Measurements from ENCODE around the gene TF.

The TF gene

GRCh38 chr3:133837487-133838295 lies 91.5 kb downstream of the TF start:
- Histone ChIP-seq H3K9ac (ENCODE audit: low read length in 2 of 2) (no peak overlapping the region), H3K36me3 (ENCODE audit: control insufficient read depth in 2 of 2, insufficient read depth in 2 of 2, low read length in 2 of 2) (peaks cover 13 to 33% of the 10 kb centered on the region in 2 donors), H3K4me1 (ENCODE audit: control insufficient read depth, insufficient read depth, low read length) (no peaks in the 10 kb centered on the region), H3K27ac (ENCODE audit: low read length) (no peak overlapping the region), H3K27me3 (ENCODE audit: control insufficient read depth in 1 of 2, insufficient read depth in 2 of 2, low read length in 2 of 2) (no peaks in the 10 kb centered on the region), H3K9me3 (ENCODE audit: control insufficient read depth in 2 of 2, low read length in 2 of 2) (no peaks in the 10 kb centered on the region), H3K4me3 (ENCODE audit: low read length in 2 of 2) (no peak overlapping the region)

- Histone ChIP-seq H3K27ac (ENCODE audit: low read length) (no peak overlapping the region), H3K9ac (ENCODE audit: low read length in 2 of 2) (no peak overlapping the region), H3K9me3 (ENCODE audit: control insufficient read depth in 2 of 2, low read length in 2 of 2) (no peaks in the 10 kb centered on the region), H3K36me3 (ENCODE audit: control insufficient read depth in 2 of 2, insufficient read depth in 2 of 2, low read length in 2 of 2) (peaks cover 13 to 33% of the 10 kb centered on the region in 2 donors), H3K4me3 (ENCODE audit: low read length in 2 of 2) (no peak overlapping the region), H3K27me3 (ENCODE audit: control insufficient read depth in 1 of 2, insufficient read depth in 2 of 2, low read length in 2 of 2) (no peaks in the 10 kb centered on the region), H3K4me1 (ENCODE audit: control insufficient read depth, insufficient read depth, low read length) (no peaks in the 10 kb centered on the region)
These were observed 92.2 kb downstream of the TF start for GRCh38 chr3:133838296-133838789.

- H3K9me3 ChIP-seq (ENCODE audit: control insufficient read depth in 2 of 2, low read length in 2 of 2): no peaks in the 10 kb centered on the region
- no peaks in the 10 kb centered on the region for H3K27me3 ChIP-seq (ENCODE audit: control insufficient read depth in 1 of 2, insufficient read depth in 2 of 2, low read length in 2 of 2)
- H3K4me1 ChIP-seq (ENCODE audit: control insufficient read depth, insufficient read depth, low read length): no peaks in the 10 kb centered on the region
- H3K9ac ChIP-seq (ENCODE audit: low read length in 2 of 2): no peak overlapping the region
- no peak overlapping the region for H3K4me3 ChIP-seq (ENCODE audit: low read length in 2 of 2)
- no peak overlapping the region for H3K27ac ChIP-seq (ENCODE audit: low read length)
- H3K36me3 ChIP-seq (ENCODE audit: control insufficient read depth in 2 of 2, insufficient read depth in 2 of 2, low read length in 2 of 2): peaks cover 13 to 33% of the 10 kb centered on the region in 2 donors
These were observed 93.0 kb downstream of the TF start for GRCh38 chr3:133838916-133839800.

GRCh38 chr3:133840055-133840737 lies 94.0 kb downstream of the TF start:
- Histone ChIP-seq H3K27ac (ENCODE audit: low read length) (no peak overlapping the region), H3K27me3 (ENCODE audit: control insufficient read depth in 1 of 2, insufficient read depth in 2 of 2, low read length in 2 of 2) (no peaks in the 10 kb centered on the region), H3K9ac (ENCODE audit: low read length in 2 of 2) (no peak overlapping the region), H3K36me3 (ENCODE audit: control insufficient read depth in 2 of 2, insufficient read depth in 2 of 2, low read length in 2 of 2) (peaks cover 13 to 27% of the 10 kb centered on the region in 2 donors), H3K4me1 (ENCODE audit: control insufficient read depth, insufficient read depth, low read length) (no peaks in the 10 kb centered on the region), H3K9me3 (ENCODE audit: control insufficient read depth in 2 of 2, low read length in 2 of 2) (no peaks in the 10 kb centered on the region), H3K4me3 (ENCODE audit: low read length in 2 of 2) (no peak overlapping the region)

- no peaks in the 10 kb centered on the region for H3K27me3 ChIP-seq (ENCODE audit: control insufficient read depth in 1 of 2, insufficient read depth in 2 of 2, low read length in 2 of 2)
- no peaks in the 10 kb centered on the region for H3K9me3 ChIP-seq (ENCODE audit: control insufficient read depth in 2 of 2, low read length in 2 of 2)
- H3K4me3 ChIP-seq (ENCODE audit: low read length in 2 of 2): no peak overlapping the region
- H3K36me3 ChIP-seq (ENCODE audit: control insufficient read depth in 2 of 2, insufficient read depth in 2 of 2, low read length in 2 of 2): peaks cover 13 to 26% of the 10 kb centered on the region in 2 donors
- no peak overlapping the region for H3K27ac ChIP-seq (ENCODE audit: low read length)
- no peaks in the 10 kb centered on the region for H3K4me1 ChIP-seq (ENCODE audit: control insufficient read depth, insufficient read depth, low read length)
- no peak overlapping the region for H3K9ac ChIP-seq (ENCODE audit: low read length in 2 of 2)
These were observed 94.6 kb downstream of the TF start for GRCh38 chr3:133840767-133841166.

GRCh38 chr3:133841196-133841595 lies 95.0 kb downstream of the TF start:
- Histone ChIP-seq H3K4me1 (ENCODE audit: control insufficient read depth, insufficient read depth, low read length) (no peaks in the 10 kb centered on the region), H3K36me3 (ENCODE audit: control insufficient read depth in 2 of 2, insufficient read depth in 2 of 2, low read length in 2 of 2) (peaks cover 13 to 26% of the 10 kb centered on the region in 2 donors), H3K4me3 (ENCODE audit: low read length in 2 of 2) (no peak overlapping the region), H3K9ac (ENCODE audit: low read length in 2 of 2) (no peak overlapping the region), H3K27me3 (ENCODE audit: control insufficient read depth in 1 of 2, insufficient read depth in 2 of 2, low read length in 2 of 2) (no peaks in the 10 kb centered on the region), H3K27ac (ENCODE audit: low read length) (no peak overlapping the region), H3K9me3 (ENCODE audit: control insufficient read depth in 2 of 2, low read length in 2 of 2) (no peaks in the 10 kb centered on the region)

GRCh38 chr3:133842158-133842557 lies 96.0 kb downstream of the TF start:
- H3K9ac ChIP-seq (ENCODE audit: low read length in 2 of 2): no peak overlapping the region

GRCh38 chr3:133843634-133844033 lies 97.4 kb downstream of the TF start:
- Histone ChIP-seq H3K36me3 (ENCODE audit: control insufficient read depth in 2 of 2, insufficient read depth in 2 of 2, low read length in 2 of 2) (peaks cover 8 to 14% of the 10 kb centered on the region in 2 donors), H3K27ac (ENCODE audit: low read length) (no peak overlapping the region), H3K27me3 (ENCODE audit: control insufficient read depth in 1 of 2, insufficient read depth in 2 of 2, low read length in 2 of 2) (no peaks in the 10 kb centered on the region), H3K9me3 (ENCODE audit: control insufficient read depth in 2 of 2, low read length in 2 of 2) (no peaks in the 10 kb centered on the region), H3K4me1 (ENCODE audit: control insufficient read depth, insufficient read depth, low read length) (no peaks in the 10 kb centered on the region), H3K9ac (ENCODE audit: low read length in 2 of 2) (no peak overlapping the region), H3K4me3 (ENCODE audit: low read length in 2 of 2) (no peak overlapping the region)

More at GRCh38 chr3:133842158-133842557, 96.0 kb downstream of the TF start:
- no peaks in the 10 kb centered on the region for H3K27me3 ChIP-seq (ENCODE audit: control insufficient read depth in 1 of 2, insufficient read depth in 2 of 2, low read length in 2 of 2)
- H3K27ac ChIP-seq (ENCODE audit: low read length): no peak overlapping the region
- no peaks in the 10 kb centered on the region for H3K4me1 ChIP-seq (ENCODE audit: control insufficient read depth, insufficient read depth, low read length)
- no peaks in the 10 kb centered on the region for H3K9me3 ChIP-seq (ENCODE audit: control insufficient read depth in 2 of 2, low read length in 2 of 2)
- H3K4me3 ChIP-seq (ENCODE audit: low read length in 2 of 2): no peak overlapping the region
- H3K36me3 ChIP-seq (ENCODE audit: control insufficient read depth in 2 of 2, insufficient read depth in 2 of 2, low read length in 2 of 2): peaks cover 8 to 22% of the 10 kb centered on the region in 2 donors

GRCh38 chr3:133845127-133845526 lies 98.9 kb downstream of the TF start:
- Histone ChIP-seq H3K9ac (ENCODE audit: low read length in 2 of 2) (no peak overlapping the region), H3K4me3 (ENCODE audit: low read length in 2 of 2) (no peak overlapping the region), H3K27me3 (ENCODE audit: control insufficient read depth in 1 of 2, insufficient read depth in 2 of 2, low read length in 2 of 2) (no peaks in the 10 kb centered on the region), H3K27ac (ENCODE audit: low read length) (no peak overlapping the region), H3K4me1 (ENCODE audit: control insufficient read depth, insufficient read depth, low read length) (no peaks in the 10 kb centered on the region), H3K9me3 (ENCODE audit: control insufficient read depth in 2 of 2, low read length in 2 of 2) (no peaks in the 10 kb centered on the region), H3K36me3 (ENCODE audit: control insufficient read depth in 2 of 2, insufficient read depth in 2 of 2, low read length in 2 of 2) (peaks cover 0 to 6% of the 10 kb centered on the region in 2 donors)

Data from stomach smooth muscle (tissue), 2 donors.